IPS DF 19.7 (cell line): ENCODE measurements around the gene CSF2.

Experiments
- DNase-seq: peaks from one replicate; pipeline ENCODE4 v3.0.0-alpha.2; 2013; ENCODE audit warnings: low read depth, low spot score

The CSF2 gene

DNA sequence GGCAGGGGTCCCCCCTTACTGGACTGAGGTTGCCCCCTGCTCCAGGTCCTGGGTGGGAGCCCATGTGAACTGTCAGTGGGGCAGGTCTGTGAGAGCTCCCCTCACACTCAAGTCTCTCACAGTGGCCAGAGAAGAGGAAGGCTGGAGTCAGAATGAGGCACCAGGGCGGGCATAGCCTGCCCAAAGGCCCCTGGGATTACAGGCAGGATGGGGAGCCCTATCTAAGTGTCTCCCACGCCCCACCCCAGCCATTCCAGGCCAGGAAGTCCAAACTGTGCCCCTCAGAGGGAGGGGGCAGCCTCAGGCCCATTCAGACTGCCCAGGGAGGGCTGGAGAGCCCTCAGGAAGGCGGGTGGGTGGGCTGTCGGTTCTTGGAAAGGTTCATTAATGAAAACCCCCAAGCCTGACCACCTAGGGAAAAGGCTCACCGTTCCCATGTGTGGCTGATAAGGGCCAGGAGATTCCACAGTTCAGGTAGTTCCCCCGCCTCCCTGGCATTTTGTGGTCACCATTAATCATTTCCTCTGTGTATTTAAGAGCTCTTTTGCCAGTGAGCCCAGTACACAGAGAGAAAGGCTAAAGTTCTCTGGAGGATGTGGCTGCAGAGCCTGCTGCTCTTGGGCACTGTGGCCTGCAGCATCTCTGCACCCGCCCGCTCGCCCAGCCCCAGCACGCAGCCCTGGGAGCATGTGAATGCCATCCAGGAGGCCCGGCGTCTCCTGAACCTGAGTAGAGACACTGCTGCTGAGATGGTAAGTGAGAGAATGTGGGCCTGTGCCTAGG lies at the start of gene CSF2:
Gene CSF2, plus strand, starts transcription at position 559 of the 783 bp plus-strand sequence. Its CDS starts 35 bp downstream, at position 594.
- DNase-seq, result no peak

DNA sequence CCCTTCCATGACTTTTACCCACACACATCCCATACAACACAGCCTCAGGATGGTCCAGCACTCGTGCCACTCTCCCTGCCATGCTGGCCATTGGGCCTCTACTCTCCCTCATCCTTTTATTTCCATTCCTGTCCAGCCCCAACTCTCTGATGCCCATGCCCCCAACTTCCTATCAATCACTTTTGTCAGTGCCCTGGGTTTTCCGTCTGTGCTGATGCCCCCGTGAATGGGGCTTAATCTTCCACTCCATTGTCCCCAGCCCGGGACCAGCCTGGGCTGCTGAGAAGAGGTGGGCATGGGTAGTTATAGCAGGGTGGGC lies 49.5 kb upstream of the CSF2 start:
- no peak for DNase-seq

- DNase-seq, result no peak
Observed at GRCh38 chr5:132024789-132025402, 48.7 kb upstream of the CSF2 start.

DNA sequence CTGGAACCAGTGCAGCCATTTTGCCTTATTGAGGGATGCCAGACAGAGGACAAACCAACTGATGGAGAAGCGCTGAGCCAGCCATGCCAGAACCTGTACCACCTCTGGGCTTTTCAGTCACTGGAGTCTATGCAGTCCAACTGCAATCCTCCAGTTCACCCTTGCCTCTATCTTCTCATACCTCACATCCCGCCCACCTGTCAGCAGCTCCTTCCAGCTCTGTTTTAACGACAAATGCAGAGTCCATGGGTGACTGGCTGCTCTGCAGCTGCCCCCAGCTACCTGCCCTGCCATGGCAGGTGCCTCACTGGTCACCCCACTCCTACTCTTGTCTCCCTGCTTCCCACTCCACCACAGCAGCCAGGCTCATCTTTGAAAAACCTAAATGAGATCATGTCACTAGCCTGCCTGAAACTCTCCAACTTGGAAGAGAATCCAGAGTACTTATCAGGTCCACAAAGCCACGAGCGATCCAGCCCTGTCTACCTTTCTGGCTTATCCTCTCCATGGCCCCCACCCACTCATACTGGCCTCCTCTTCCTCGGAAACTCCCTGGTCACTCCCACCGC lies 48.1 kb upstream of the CSF2 start:
- DNase-seq, result no peak

- no peak for DNase-seq
Observed at GRCh38 chr5:132026516-132027008, 47.0 kb upstream of the CSF2 start.

- DNase-seq, result no peak
Observed at GRCh38 chr5:132027027-132027426, 46.6 kb upstream of the CSF2 start.

GRCh38 chr5:132029609-132030330 lies 43.8 kb upstream of the CSF2 start:
- DNase-seq, result no peak

DNA sequence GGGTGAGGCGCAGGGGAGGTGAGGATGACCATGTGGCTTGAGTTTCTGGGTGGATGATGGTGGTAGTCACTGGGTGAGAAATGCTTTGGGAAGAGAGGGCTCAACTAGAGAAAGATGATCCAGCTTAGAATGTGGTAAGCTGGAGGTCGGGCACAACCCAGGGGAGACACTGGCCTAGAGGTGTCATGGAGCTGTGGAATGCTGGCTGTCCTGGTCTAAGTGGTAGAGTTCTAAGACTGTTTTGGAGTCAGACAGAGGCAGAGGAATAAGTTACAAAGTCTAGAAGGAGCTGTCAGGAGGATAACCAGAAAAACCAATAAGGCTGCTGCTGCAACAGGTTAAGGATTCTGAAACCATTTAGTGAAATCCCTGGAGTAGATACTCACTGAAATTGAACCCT lies 43.0 kb upstream of the CSF2 start:
- DNase-seq, result no peak

DNA sequence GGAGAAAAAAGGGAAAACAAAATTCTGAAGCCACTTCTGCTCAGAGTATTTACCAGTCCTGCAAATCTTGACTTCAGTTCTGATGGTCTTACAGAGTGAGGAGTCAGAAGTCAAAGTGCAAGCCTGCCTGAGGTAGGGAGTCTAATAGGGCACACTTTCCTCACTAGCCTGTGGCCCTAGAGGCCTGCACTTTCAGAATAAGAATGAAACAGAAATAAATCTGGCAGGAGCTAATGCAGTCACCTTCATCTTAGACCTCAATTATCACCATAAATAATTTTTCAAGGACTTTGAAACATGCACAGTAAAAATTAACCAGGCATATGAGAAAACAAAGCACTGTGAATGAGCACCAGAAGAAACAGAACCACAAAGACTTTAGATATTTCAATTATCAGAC lies 41.4 kb upstream of the CSF2 start:
- no peak for DNase-seq

- no peak for DNase-seq
Observed at GRCh38 chr5:132033122-132033521, 40.5 kb upstream of the CSF2 start.

DNA sequence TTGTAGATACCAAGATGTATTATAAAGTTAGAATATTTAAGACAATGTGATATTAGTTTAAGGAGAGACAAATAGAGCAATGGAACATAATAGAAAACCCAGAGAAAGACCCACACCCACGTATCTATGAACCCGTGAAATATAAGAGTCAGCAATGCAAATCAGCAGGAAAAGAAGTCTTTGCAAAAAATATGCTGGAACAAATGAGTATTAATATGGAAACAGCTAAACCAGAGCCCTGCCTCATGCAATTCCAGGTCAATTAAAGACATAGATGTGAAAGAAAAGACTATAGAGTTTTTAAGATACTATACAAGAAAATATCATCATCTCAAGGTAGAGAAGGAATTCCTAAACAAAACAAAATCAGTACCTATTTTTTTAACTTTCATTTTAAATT lies 36.2 kb upstream of the CSF2 start:
- DNase-seq, result no peak

- DNase-seq, result no peak
Observed at GRCh38 chr5:132044207-132044606, 29.4 kb upstream of the CSF2 start.

DNA sequence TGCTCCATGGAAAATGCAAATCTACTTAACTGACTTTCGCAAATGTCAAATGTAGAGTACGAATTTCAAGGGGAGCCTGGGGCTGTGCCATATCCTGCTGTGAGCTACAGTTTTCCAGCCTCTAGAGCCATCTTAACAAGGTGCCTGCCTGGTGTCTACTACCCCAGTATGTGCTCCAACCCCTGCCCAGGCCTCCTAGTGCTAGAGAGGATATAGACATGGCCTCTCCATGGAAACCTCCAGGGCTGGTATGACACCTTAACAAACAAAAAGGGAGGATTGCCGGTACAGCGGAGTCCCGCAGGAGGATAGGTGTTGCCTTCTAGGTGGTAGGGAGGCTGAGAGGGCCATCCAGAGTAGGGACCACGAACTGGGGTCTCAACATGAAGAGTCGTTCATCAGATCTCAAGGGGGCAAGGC lies 26.7 kb upstream of the CSF2 start:
- no peak for DNase-seq

- DNase-seq, result no peak
Observed at GRCh38 chr5:132049093-132049492, 24.5 kb upstream of the CSF2 start.

- no peak for DNase-seq
Observed at GRCh38 chr5:132049559-132049958, 24.0 kb upstream of the CSF2 start.

DNA sequence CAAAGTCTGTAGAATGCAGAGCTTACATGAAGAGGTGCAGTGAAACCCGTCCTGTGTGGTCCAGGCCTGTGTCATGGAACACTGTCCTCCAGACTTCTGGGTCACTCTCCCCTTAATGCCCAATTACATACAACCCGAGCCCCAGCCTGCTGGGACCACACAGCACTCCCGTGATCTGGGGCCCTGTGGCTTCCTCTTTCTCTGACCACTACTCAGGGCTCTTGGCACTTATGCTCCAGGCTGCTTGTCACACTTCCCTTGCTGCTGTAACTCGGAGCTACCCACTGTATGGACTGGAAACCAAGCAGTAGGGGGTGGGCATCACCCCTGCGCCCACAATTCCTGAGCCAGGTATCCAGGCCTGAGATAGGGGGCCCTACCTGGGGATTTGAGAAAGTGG lies 23.5 kb upstream of the CSF2 start:
- DNase-seq, result no peak

GRCh38 chr5:132050661-132051552 lies 22.7 kb upstream of the CSF2 start:
- no peak for DNase-seq

GRCh38 chr5:132052520-132052919 lies 21.1 kb upstream of the CSF2 start:
- DNase-seq, result no peak

DNA sequence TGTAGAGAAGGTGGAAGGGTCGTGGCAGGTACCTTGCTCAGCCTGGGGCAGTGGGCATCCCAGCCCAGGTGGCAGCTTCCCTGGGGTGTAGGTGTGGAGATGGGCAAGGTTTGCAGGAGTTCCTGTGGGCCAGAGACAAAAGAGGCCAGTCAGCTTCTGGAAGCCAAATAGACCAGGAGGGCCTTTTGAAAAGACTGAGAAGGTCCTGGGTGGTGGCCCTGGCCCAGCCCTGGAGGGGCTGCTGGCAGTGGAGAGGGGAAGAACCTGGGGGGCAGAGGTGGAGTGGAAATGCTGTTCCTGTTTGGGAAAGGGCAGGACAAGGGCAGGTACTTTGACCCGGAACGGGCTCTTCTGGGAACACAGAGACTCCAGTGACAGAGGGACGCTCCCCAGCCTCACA lies 20.1 kb upstream of the CSF2 start:
- no peak for DNase-seq

GRCh38 chr5:132054031-132054696 lies 19.4 kb upstream of the CSF2 start:
- DNase-seq, result no peak
